K562 (cell line): ENCODE results near the gene KCNT1. TPM values are rescaled to one million over a fixed set of nuclear protein-coding genes. Genes with fewer than 3 reads are reported as not detected.

Experiments
- ATAC-seq: fragments of 200-7000 bp; cut with Tn5 transposase; 3 replicates; pipeline ENCODE4 v1.9.1; 2020; ENCODE audit warnings: moderate library complexity
- BruUV-seq: library from RNA; stranded (reverse); fragments of 400-500 nt; replicated peaks from 2 replicates; lab custom pipeline; 2021; lab: Mats Ljungman, UMichigan
- CTCF ChIA-PET: fragments of 300-600 bp; formaldehyde crosslinking; extraction: SDS; loops from one replicate; lab custom pipeline; 2021; ENCODE audit warnings: low intra/inter-chr PET ratio; lab: Yijun Ruan, JAX
- POLR2A ChIA-PET: fragments of 300-600, 350-650 bp; sonication (Branson Sonifier 250); formaldehyde crosslinking; extraction: SDS; loops from one replicate; lab custom pipeline; 2021; ENCODE audit warnings: antibody characterized with exemption, inconsistent platforms; lab: Yijun Ruan, JAX
- DNase-seq, 4 experiments: peaks; one replicate each; pipeline versions ENCODE4 v3.0.0 to v3.0.0-alpha.2; 2011 to 2018; ENCODE audit warnings: low spot score in 3 of 4, mixed read lengths in 3 of 4; ENCODE audit errors: extremely low read depth in 1 of 4
- FAIRE-seq: peaks from 2 replicates; lab custom pipeline; 2011; peaks lifted over from hg19 to GRCh38; lab: Jason Lieb, UNC
- H2AFZ ChIP-seq: 2 replicates; pipeline ENCODE4 v1.6.0; 2011; ENCODE audit warnings: low read depth, low read length, control low read depth, inconsistent platforms
- H3K27ac ChIP-seq: fragments of 200-600 bp; 3 replicates; pipeline ENCODE4 v1.8.0; 2011; ENCODE audit warnings: low read depth, mild to moderate bottlenecking, control low read depth, inconsistent platforms, low read length, moderate library complexity, mixed read lengths; ENCODE audit errors: extremely low read depth
- H3K27me3 ChIP-seq, 2 experiments: fragments of 300-600 bp in 1 of 2; 2 replicates in 1 of 2; 3 replicates in 1 of 2; pipeline versions ENCODE4 v1.6.0 to v1.8.0; 2011; ENCODE audit warnings: inconsistent platforms in 2 of 2, low read length in 2 of 2, mild to moderate bottlenecking in 1 of 2, mixed read lengths in 1 of 2, moderate library complexity in 1 of 2; ENCODE audit not compliant: control insufficient read depth in 2 of 2, insufficient read depth in 2 of 2
- H3K36me3 ChIP-seq: fragments of 300-600 bp; 3 replicates; pipeline ENCODE4 v1.8.0; 2011; ENCODE audit warnings: mild to moderate bottlenecking, low read length, inconsistent platforms; ENCODE audit not compliant: control insufficient read depth, insufficient read depth
- H3K4me1 ChIP-seq, 2 experiments: fragments of 200-600 bp in 1 of 2; replicated peaks in 1 of 2; 2 replicates in 1 of 2; 3 replicates in 1 of 2; pipeline versions ENCODE4 v1.5.1 to v1.8.0; 2011; ENCODE audit warnings: inconsistent platforms in 2 of 2, low read length in 2 of 2, mild to moderate bottlenecking in 1 of 2, mixed read lengths in 1 of 2, moderate library complexity in 1 of 2; ENCODE audit not compliant: control insufficient read depth in 2 of 2, insufficient read depth in 2 of 2
- H3K4me2 ChIP-seq: 2 replicates; pipeline ENCODE4 v1.6.1; 2011; ENCODE audit warnings: low read length, control low read depth, inconsistent platforms, mixed read lengths; ENCODE audit not compliant: insufficient read depth
- H3K4me3 ChIP-seq: fragments of 200-600 bp; sonication (generic), shearing (Covaris generic); 2 replicates; pipeline ENCODE4 v1.5.1; 2016; ENCODE audit warnings: control low read depth, inconsistent platforms
- H3K79me2 ChIP-seq: fragments of 200-600 bp; 3 replicates; pipeline ENCODE4 v1.8.0; 2011; ENCODE audit warnings: low read length, inconsistent platforms; ENCODE audit not compliant: control insufficient read depth, insufficient read depth
- H3K9ac ChIP-seq, 2 experiments: 2 replicates each; pipeline versions ENCODE4 v1.6.0 to v1.6.1; 2011; ENCODE audit warnings: low read depth in 2 of 2, low read length in 2 of 2, control low read depth in 1 of 2, inconsistent platforms in 1 of 2, mild to moderate bottlenecking in 1 of 2, mixed read lengths in 1 of 2; ENCODE audit not compliant: insufficient read depth in 1 of 2
- H3K9me1 ChIP-seq: one replicate; pipeline ENCODE4 v1.6.0; 2011; ENCODE audit warnings: inconsistent platforms, mild to moderate bottlenecking, low read length, moderate library complexity; ENCODE audit not compliant: control insufficient read depth, insufficient read depth
- H3K9me3 ChIP-seq: replicated peaks from 2 replicates; pipeline ENCODE4 v1.5.1; 2011; ENCODE audit warnings: low read depth, low read length, inconsistent platforms; ENCODE audit not compliant: control insufficient read depth, insufficient read depth
- H4K20me1 ChIP-seq: replicated peaks from 2 replicates; pipeline ENCODE4 v1.6.1; 2011; ENCODE audit warnings: low read length, inconsistent platforms, mixed read lengths; ENCODE audit not compliant: control insufficient read depth, insufficient read depth
- BRF1 ChIP-seq: IDR thresholded peaks from 3 replicates; pipeline ENCODE4 v1.6.1; 2011; ENCODE audit warnings: borderline replicate concordance, mild to moderate bottlenecking; ENCODE audit not compliant: insufficient read length; ENCODE audit errors: extremely low read depth
- EWSR1 ChIP-seq: fragments of 450-650 bp; IDR thresholded peaks from 2 replicates; pipeline ENCODE4 v1.6.1; 2018; ENCODE audit warnings: borderline replicate concordance, mild to moderate bottlenecking, low read depth, moderate library complexity; ENCODE audit not compliant: partially characterized antibody
- HDAC6 ChIP-seq: IDR thresholded peaks from 2 replicates; pipeline ENCODE4 v1.6.1; 2012; ENCODE audit warnings: low read depth, mild to moderate bottlenecking, control low read depth, inconsistent platforms, low read length, moderate library complexity
- MAFF ChIP-seq: IDR thresholded peaks from 2 replicates; pipeline ENCODE4 v1.6.1; 2012; ENCODE audit warnings: low read length, improper control_type of control experiment
- MAFG ChIP-seq: fragments of 450-650 bp; conservative IDR thresholded peaks from 2 replicates; pipeline ENCODE4 v1.6.1; 2016; ENCODE audit warnings: missing genetic modification characterization, missing compliant biosample characterization
- NR2C2 ChIP-seq, 2 experiments: fragments of 200-800 bp in 1 of 2; sonication (Bioruptor generic) in 1 of 2; sonication (generic) in 1 of 2; formaldehyde crosslinking in 1 of 2; IDR thresholded peaks; 2 replicates each; pipeline versions ENCODE4 v1.6.1 to v1.8.0; 2016 to 2022; ENCODE audit warnings: mild to moderate bottlenecking in 1 of 2, missing compliant biosample characterization in 1 of 2, missing genetic modification characterization in 1 of 2, missing genetic modification reagents in 1 of 2
- PHB2 ChIP-seq: fragments of 450-650 bp; IDR thresholded peaks from 2 replicates; pipeline ENCODE4 v1.6.1; 2017; ENCODE audit warnings: low read depth
- PHF8 ChIP-seq: fragments of 200-600 bp; sonication (generic); IDR thresholded peaks from 2 replicates; pipeline ENCODE4 v1.6.1; 2012; ENCODE audit warnings: mixed run types, mild to moderate bottlenecking, inconsistent platforms, low read length, moderate library complexity, borderline replicate concordance
- POLR3A ChIP-seq: IDR thresholded peaks from 2 replicates; pipeline ENCODE4 v1.6.1; 2011; ENCODE audit warnings: borderline replicate concordance, mild to moderate bottlenecking, moderate library complexity; ENCODE audit not compliant: insufficient read length, insufficient read depth; ENCODE audit errors: extremely low read depth
- PTBP1 ChIP-seq: fragments of 200-400 bp; formaldehyde crosslinking; IDR thresholded peaks from 2 replicates; pipeline ENCODE4 v1.6.1; 2017; ENCODE audit warnings: low read depth, low read length
- RBFOX2 ChIP-seq: fragments of 200-400 bp; formaldehyde crosslinking; IDR thresholded peaks from 2 replicates; pipeline ENCODE4 v1.6.1; 2017; ENCODE audit warnings: low read depth, mild to moderate bottlenecking, low read length, moderate library complexity
- STAT5B ChIP-seq: fragments of 250-450 bp; sonication (Bioruptor Pico); IDR thresholded peaks from 2 replicates; pipeline ENCODE4 v1.8.0; 2021; ENCODE audit warnings: mild to moderate bottlenecking, inconsistent platforms
- ZNF184 ChIP-seq: sonication (generic); formaldehyde crosslinking; IDR thresholded peaks from 2 replicates; pipeline ENCODE4 v1.5.0; 2020; ENCODE audit warnings: missing genetic modification reagents
- ZSCAN32 ChIP-seq: fragments of 450-650 bp; formaldehyde crosslinking; IDR thresholded peaks from 2 replicates; pipeline ENCODE4 v1.4.0; 2020; ENCODE audit warnings: mild to moderate bottlenecking, moderate library complexity
- WGBS: fragments of 100-300 bp; shearing (Covaris generic); methylation state at CpG from one replicate; pipeline ENCODE4 v1.1.6; 2016; ENCODE audit warnings: low coverage, mixed read lengths; ENCODE audit not compliant: insufficient coverage; ENCODE audit errors: missing lambda C conversion rate; 5-methylcytosine and 5-hydroxymethylcytosine counted together
- in situ Hi-C: fragments of 300-500 bp; cut with MboI; formaldehyde crosslinking; loops from 4 replicates; pipeline ENCODE4 v1.15.0; 2018; ENCODE audit warnings: inconsistent platforms, mixed read lengths
- intact Hi-C: fragments of 100-400 bp; cut with micrococcal nuclease; formaldehyde crosslinking; loops from 2 replicates; pipeline ENCODE4 v1.14.2; 2022
- polyA plus RNA-seq, 8 experiments: library from polyadenylated mRNA; depleted of rRNA in 4 of 8; stranded (reverse) in 5 of 8; unstranded in 3 of 8; fragments of >200 nt; fragmentation: Nextera tagmentation in 2 of 8; fragmentation: Illumina TruSeq in 1 of 8; extraction: Ambion mirVana in 2 of 8; extraction: Trizol in 1 of 8; gene quantifications; 2 replicates each; pipeline versions ENCODE4 v1.2.1 to v1.2.3, GENCODE V29; 2011 to 2014; ENCODE audit warnings: inconsistent platforms in 1 of 8, missing spikeins in 1 of 8
- total RNA-seq, 7 experiments: library from RNA; depleted of rRNA in 6 of 7; stranded (reverse); fragments of >200 nt in 6 of 7; fragmentation: Illumina TruSeq in 2 of 7; extraction: Trizol in 2 of 7; gene quantifications; 2 replicates each; pipeline versions ENCODE4 v1.2.1 to v1.2.3, GENCODE V29; 2011 to 2021; ENCODE audit warnings: low replicate concordance in 1 of 7
- TF ChIP-seq, protein P1 (sequence below): sonication (generic); formaldehyde crosslinking; IDR thresholded peaks from 2 replicates; pipeline ENCODE4 v1.8.0; 2022; ENCODE audit warnings: mild to moderate bottlenecking, missing genetic modification reagents
- TF ChIP-seq, protein P2 (sequence below): fragments of 450-650 bp; formaldehyde crosslinking; IDR thresholded peaks from 2 replicates; pipeline ENCODE4 v1.4.0; 2020; ENCODE audit warnings: mild to moderate bottlenecking

Gene KCNT1
- total and polyA plus RNA-seq, 9 of the 15 experiments (the other 6 are each of a cell fraction or from before 2014, with no cell fraction given) = 0.05 TPM; not detected in 8

DNA sequence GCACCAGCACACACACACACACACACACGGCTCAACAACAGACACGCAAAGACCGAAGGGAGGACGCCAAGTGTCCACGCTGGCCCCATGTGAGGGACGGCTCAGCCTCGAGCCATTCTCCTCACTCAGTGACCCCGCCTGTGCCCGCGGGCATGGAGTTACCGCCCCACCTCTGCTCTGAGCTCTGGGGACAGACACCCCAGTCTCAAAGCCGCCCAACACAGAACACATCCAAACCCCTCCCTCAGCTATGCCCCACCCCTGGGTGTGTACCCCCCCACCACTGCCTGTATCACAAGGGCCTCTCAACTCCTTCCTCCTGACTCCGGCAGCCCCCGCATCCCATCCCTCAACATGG, 124.2 kb downstream of the KCNT1 start (continued):
- no peak for TF ChIP-seq BRF1
- TF ChIP-seq, all 486 proteins: peak for 0

DNA sequence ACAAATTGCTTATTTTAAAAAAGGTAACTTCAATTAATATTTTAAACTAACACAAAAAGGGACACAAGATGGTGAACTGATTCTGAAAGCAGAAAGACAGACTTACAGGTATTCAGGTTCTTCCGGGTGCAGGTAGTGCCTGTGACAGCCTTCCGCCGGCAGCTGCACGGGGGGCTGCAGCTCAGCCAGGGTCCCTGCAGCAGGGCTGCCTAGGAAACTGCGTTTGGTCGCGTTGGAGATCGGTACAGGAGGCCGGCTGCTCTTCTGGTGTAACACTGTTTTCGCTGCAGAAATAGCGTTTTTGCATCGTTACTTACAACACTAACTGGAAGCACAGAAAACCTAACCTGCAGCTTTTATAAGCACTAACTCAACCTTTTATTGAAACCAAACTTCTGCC, 125.3 kb downstream of the KCNT1 start:
- TF ChIP-seq RBFOX2 (no peak), EWSR1 (no peak), MAFF (no peak), NR2C2 (CRISPR knock-in tag; IDR thresholded peaks at IDR 0.05) (no peak), NR2C2 (tag; IDR thresholded peaks at IDR 0.05) (no peak), POLR3A (no peak), PHF8 (no peak), PTBP1 (no peak), HDAC6 (no peak), STAT5B (CRISPR knock-in tag) (no peak), PHB2 (no peak), ZSCAN32 (CRISPR knock-in tag) (no peak), ZNF184 (CRISPR knock-in tag) (no peak), MAFG (tag) (no peak)
- TF ChIP-seq, protein P1, sequence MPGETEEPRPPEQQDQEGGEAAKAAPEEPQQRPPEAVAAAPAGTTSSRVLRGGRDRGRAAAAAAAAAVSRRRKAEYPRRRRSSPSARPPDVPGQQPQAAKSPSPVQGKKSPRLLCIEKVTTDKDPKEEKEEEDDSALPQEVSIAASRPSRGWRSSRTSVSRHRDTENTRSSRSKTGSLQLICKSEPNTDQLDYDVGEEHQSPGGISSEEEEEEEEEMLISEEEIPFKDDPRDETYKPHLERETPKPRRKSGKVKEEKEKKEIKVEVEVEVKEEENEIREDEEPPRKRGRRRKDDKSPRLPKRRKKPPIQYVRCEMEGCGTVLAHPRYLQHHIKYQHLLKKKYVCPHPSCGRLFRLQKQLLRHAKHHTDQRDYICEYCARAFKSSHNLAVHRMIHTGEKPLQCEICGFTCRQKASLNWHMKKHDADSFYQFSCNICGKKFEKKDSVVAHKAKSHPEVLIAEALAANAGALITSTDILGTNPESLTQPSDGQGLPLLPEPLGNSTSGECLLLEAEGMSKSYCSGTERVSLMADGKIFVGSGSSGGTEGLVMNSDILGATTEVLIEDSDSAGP (CRISPR knock-in tag) = no peak
- TF ChIP-seq, protein P2, sequence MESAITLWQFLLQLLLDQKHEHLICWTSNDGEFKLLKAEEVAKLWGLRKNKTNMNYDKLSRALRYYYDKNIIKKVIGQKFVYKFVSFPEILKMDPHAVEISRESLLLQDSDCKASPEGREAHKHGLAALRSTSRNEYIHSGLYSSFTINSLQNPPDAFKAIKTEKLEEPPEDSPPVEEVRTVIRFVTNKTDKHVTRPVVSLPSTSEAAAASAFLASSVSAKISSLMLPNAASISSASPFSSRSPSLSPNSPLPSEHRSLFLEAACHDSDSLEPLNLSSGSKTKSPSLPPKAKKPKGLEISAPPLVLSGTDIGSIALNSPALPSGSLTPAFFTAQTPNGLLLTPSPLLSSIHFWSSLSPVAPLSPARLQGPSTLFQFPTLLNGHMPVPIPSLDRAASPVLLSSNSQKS (CRISPR knock-in tag) = no peak
- TF ChIP-seq, all 486 proteins: peak for 0
- peaks cover 0 to 11% of the 10 kb centered on the region in 2 experiments; a peak in 1 of 5 replicates for H3K4me1 ChIP-seq
- H3K36me3 ChIP-seq = peaks cover 35% of the 10 kb centered on the region; the same call in 2 of the 3 replicates
- no peaks in the 10 kb centered on the region for H3K9me3 ChIP-seq
- ChIA-PET POLR2A (interaction anchor here (0.8 kb wide), 1 partner anchor 9 kb away, joined by 3 read pairs; no protein-coding TSS in a partner anchor), CTCF (no interaction called here)
- no peaks in the 10 kb centered on the region for H3K27me3 ChIP-seq
- H3K79me2 ChIP-seq = peaks cover 23% of the 10 kb centered on the region; the same call in 2 of the 3 replicates
- H3K27ac ChIP-seq = no peak overlapping the region
- H3K4me3 ChIP-seq = no peak overlapping the region
- DNase-seq (no peak), ATAC-seq (no peak), FAIRE-seq (no peak)
- H3K4me2 ChIP-seq = no peak overlapping the region
- BruUV-seq = no TSS peak
- no peak overlapping the region for H2AFZ ChIP-seq
- peaks cover 4% of the 10 kb centered on the region for H3K9me1 ChIP-seq
- intact Hi-C loops (no loop called here), in situ Hi-C loops (no loop called here)
- no peaks in the 10 kb centered on the region for H4K20me1 ChIP-seq
- H3K9ac ChIP-seq = no peak overlapping the region
- WGBS = 93% methylated on average over 11 of the region's 12 CpGs
